HT1080 (cell line): ENCODE data around the gene CAPN11. TPM values are rescaled to one million over a fixed set of nuclear protein-coding genes. Genes with fewer than 3 reads are reported as not detected.
"Not testable (repeated sequence)": the region's sequence is repeated elsewhere in the genome, so short reads cannot be mapped to it uniquely, and the experiment has no call there.

Source experiments
- DNase-seq: peaks from one replicate; pipeline ENCODE4 v3.0.0-alpha.2; 2015; ENCODE audit warnings: low read depth
- small RNA-seq: library from RNA; depleted of rRNA; stranded (forward); fragments of <200 nt; gene quantifications from one replicate; pipeline ENCODE3, GENCODE V24; 2014
- total RNA-seq: library from RNA; depleted of rRNA; stranded (reverse); fragments of >200 nt; shearing (Covaris generic); gene quantifications from 2 replicates; pipeline ENCODE4 v1.2.3, GENCODE V29; 2014; rRNA removed

The CAPN11 gene
- total RNA-seq, 1 experiment from 2014 or later, result not detected

DNA sequence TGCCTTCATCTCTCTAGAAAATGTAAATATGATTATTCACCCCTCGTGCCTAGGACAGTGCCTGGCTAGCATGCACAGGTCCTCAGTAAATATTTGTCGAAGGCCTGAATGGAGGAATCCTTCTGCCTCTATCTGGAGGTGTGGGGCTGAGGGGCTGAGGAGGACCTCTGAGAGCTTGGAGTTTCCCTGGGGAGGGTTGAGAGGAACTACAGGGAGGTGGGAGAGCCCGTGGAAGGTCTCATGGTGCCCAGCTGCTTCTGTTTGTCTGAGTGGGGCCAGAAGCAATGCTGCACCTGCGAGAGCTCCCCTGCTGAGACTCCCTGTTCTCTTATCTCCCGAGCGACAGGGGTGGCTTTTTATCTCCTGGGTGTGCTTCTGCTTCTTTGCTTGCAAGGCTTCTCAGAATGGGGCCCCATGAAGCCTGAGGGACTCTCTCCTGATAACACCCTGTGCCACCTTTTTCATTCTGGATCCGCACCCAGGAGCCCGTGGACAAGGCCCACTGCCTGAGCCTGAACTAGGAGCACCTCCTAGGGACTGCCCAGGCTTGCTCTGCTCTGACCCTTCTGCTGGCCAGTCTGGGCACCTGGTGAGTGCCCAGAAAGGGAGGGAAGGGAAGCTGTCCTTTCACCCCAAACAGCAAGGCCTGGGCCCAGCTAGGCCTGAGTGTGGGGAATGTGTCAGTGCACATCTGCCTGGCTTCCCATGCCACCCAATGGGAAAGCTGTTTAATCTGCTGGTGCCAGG lies 67.1 kb downstream of the CAPN11 start:
- DNase-seq, result no peak

DNA sequence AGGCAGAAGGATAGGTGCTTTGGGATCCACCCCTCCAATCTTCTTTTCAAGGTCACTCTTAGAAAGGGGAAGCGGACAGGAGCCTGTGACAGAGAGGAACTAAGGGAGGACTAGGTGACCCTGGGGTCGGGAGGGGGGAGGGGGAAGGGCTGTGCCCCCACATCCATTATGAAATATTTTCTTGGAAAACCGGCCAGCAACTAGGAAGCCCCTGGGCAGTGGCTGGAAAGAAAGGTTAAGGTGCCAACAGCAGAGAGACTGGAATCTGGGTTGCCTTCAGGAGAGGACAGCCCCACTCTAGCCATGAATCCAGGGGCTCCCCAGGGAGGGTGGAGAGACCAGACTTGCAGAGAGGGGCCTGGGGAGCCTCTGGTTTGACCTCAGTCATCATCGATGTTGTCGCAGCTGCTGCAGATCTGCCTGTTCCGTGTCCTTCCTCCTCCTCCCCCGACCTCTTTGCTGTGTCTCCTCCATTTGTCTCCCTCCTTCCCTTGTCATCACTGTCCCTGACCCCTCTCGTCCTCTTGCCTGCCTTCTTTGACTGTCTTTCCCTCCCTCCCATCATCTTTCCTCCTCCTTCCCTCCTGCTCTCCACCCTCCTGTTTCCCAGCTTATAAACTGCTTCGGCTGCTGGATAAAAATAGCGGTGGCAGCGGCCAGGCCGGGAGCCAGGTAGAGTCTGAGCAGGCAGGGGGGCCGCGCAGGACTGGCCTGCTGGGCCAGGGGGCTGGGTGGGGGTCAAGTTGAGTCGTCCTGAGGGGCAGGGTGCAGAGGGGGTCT lies 67.9 kb downstream of the CAPN11 start:
- DNase-seq, result no peak

DNA sequence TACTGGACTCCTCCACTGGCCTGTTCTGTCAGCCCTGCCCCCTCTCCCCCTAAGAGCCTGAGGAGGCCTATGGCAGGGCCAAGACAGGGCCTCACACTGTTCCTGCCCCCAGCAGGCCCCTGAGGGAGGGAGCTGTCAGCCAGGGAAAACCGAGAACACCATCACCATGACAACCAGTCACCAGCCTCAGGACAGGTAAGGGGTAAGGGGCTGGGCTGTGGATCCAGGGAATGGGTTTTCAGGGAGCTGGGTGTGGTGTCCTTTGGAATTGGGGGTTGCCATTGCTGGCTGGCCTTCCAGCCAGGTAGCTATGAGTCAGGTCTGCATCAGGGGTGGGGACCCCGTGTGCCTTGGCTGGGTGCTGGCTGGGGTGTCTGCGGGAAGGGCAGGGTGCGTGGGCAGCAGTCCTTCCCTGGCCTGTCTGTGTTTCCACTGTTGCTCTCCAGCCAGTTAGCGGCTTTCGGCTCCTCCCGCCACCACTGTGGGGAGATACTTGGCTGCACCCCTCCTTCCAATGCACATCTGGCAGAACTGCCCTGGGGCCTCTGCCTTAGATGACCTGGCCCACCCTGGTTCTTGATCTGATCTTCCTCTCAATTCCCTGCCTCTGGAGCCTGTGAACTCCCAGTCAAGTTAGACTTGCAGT lies 68.7 kb downstream of the CAPN11 start:
- DNase-seq, result no peak

DNA sequence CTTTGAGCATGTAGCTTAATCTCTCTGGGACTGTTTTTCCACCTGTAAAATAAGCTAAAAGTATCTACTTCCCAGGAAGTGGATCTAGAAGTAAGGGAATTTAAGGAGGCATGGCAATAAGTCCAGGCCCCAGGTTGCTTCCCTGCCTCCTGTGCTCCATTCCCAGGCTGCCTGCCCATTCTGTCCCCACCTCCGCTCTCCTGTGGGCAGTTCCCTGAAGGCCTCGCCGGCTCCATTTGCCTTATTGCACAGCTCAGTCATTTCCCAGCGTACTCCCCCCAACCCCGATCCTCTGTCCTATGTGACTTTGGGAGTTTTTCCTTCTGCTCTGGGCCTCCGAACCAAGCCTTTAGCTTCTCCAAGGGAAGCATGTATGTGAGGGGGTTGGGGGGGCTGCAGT lies 69.4 kb downstream of the CAPN11 start:
- no peak for DNase-seq

DNA sequence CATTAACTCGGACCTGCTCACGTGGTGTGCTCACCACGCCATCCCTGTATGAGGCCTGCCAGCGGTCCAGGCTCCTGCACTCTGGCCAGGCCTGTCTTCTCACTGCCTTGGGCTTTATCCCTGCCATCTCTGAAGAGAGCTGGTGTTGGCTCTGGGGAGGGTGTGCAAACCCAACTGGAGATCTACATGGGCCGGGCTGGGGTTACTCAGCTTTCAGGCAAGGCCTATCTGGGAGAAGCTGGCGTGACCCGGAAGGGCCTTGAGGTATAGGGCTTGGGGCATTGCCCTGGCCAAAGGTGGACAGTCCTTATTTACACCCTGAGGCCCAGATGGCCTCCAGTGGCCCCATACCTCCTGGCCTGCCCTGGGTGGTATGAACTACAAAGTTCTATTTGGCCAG lies 69.8 kb downstream of the CAPN11 start:
- DNase-seq, result no peak

DNA sequence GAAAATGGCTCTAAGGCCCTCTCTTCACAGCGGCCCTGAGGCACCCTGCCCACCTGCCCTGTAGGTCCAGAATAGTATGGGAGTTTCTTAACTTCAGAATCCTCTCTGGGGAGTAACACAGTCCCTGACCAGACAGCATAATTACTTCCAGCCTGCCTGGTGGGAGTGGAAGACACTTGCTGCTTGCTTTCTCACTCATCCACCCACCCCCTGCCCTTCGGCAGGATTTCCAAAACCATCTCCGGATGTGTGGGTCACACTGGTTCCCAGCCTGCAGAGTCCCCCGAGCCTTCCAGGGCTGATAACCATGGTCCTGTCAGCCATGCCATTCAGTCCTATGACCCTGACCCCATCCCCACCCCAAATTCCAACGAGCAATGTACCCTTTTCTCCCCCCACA lies 70.2 kb downstream of the CAPN11 start:
- DNase-seq, result no peak

DNA sequence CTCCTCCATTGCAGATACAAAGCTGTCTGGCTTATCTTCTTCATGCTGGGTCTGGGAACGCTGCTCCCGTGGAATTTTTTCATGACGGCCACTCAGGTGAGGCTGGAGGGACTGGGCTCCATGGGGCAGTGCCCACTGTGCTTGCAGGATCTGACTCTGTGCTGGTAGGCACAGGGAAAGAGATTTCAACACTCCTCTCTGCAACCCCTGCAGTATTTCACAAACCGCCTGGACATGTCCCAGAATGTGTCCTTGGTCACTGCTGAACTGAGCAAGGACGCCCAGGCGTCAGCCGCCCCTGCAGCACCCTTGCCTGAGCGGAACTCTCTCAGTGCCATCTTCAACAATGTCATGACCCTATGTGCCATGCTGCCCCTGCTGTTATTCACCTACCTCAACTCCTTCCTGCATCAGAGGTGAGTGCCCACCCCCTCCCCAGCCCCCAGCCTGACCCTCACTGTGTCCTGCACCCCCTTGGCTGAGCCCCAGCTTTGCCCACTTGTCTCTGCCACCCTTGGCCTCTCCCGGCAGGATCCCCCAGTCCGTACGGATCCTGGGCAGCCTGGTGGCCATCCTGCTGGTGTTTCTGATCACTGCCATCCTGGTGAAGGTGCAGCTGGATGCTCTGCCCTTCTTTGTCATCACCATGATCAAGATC lies 70.9 kb downstream of the CAPN11 start:
- no peak for DNase-seq

DNA sequence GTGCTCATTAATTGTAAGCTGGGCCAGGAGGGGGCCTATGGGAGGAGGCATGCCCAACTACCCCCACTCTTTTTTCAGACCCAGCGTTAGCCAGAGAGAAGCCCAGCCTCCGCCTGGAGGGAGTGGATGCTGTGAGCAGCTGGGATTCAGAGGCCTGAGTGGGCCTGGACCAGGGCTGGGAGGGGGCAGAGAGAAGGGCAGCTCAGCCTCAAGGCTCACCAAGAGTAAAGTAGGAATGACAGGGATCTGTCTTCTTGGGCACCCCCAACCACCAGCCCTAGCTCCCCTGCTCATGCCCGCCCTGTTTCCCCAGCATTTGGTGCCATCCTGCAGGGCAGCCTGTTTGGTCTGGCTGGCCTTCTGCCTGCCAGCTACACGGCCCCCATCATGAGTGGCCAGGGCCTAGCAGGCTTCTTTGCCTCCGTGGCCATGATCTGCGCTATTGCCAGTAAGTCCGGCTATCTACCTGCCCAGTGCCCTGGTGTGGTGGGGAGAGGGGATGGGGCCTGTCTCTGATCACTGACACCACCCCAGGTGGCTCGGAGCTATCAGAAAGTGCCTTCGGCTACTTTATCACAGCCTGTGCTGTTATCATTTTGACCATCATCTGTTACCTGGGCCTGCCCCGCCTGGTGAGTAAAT lies 71.5 kb downstream of the CAPN11 start:
- DNase-seq, result no peak

DNA sequence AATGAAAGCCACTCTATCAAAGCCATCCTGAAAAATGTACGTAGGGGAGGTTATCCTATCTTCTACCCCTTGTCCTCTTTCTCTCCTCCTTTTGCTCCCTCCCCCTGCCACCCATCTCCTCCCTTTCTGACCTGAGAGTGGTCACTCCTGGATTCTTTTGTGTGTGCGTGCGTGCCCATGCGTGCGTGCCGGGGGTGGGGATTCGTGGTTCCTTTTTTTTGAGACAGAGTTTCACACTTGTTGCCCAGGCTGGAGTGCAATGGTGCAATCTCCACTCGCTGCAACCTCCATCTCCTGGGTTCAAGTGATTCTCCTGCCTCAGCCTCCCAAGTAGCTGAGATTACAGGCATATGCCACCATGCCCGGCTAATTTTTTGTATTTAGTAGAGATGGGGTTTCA lies 72.8 kb downstream of the CAPN11 start:
- DNase-seq, result not testable (repeated sequence)

DNA sequence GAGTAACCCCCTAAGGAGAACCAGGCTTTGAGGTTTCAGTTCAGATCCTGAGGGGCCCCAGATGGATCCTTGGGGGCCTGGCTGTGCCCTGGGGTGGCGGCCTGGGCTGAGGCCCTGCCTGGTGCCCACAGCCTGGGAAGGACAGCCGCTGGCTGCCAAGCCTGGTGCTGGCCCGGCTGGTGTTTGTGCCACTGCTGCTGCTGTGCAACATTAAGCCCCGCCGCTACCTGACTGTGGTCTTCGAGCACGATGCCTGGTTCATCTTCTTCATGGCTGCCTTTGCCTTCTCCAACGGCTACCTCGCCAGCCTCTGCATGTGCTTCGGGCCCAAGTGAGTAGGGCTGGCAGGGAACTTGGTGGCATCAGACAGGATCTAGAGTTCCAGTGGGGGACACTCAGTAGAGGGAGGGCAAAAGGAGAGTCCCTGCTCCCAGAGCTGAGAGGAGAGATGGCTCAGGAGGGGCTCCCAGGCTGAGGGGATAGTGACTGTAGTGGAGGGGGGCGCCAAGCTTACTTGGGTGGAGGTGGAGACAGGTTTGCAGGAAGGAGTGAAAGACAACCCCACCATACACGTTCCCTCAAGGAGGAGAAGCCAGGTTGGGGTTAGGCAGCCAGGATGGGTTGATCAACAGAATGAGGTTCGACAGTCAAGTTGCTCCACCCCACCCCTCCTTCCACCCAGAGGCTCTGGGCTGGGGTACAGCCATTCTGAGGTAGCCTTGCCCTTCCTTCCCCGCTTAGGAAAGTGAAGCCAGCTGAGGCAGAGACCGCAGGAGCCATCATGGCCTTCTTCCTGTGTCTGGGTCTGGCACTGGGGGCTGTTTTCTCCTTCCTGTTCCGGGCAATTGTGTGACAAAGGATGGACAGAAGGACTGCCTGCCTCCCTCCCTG lies 74.3 kb downstream of the CAPN11 start:
- DNase-seq, result no peak

DNA sequence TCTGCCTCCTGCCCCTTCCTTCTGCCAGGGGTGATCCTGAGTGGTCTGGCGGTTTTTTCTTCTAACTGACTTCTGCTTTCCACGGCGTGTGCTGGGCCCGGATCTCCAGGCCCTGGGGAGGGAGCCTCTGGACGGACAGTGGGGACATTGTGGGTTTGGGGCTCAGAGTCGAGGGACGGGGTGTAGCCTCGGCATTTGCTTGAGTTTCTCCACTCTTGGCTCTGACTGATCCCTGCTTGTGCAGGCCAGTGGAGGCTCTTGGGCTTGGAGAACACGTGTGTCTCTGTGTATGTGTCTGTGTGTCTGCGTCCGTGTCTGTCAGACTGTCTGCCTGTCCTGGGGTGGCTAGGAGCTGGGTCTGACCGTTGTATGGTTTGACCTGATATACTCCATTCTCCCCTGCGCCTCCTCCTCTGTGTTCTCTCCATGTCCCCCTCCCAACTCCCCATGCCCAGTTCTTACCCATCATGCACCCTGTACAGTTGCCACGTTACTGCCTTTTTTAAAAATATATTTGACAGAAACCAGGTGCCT lies 75.0 kb downstream of the CAPN11 start:
- no peak for DNase-seq

Small RNAs within 50 kb of the gene (small RNA-seq; reads per million reads assigned to genes)
- not detected for gene RN7SL811P

Other genes starting within 250 kb of the CAPN11 start
- gene MRPL14, start 31.4 kb upstream of the CAPN11 start, total RNA-seq, result 98.1 and 172 TPM in 2 replicates
- gene TMEM63B, start 31.3 kb upstream of the CAPN11 start, total RNA-seq, result 14.1 and 19.1 TPM in 2 replicates
- not detected in 2 replicates for gene MYMX, start 58.1 kb downstream of the CAPN11 start, total RNA-seq
- 55.2 and 78.8 TPM in 2 replicates for gene SLC29A1, start 64.8 kb downstream of the CAPN11 start, total RNA-seq
- 1,711 and 1,925 TPM in 2 replicates for gene HSP90AB1, start 88.3 kb downstream of the CAPN11 start, total RNA-seq
- gene SLC35B2, start 98.7 kb downstream of the CAPN11 start, total RNA-seq, result 123 and 127 TPM in 2 replicates
- 11.4 and 12.5 TPM in 2 replicates for gene NFKBIE, start 106.7 kb downstream of the CAPN11 start, total RNA-seq
- not detected in 2 replicates for gene TMEM151B, start 111.6 kb downstream of the CAPN11 start, total RNA-seq
- gene AARS2, start 154.5 kb downstream of the CAPN11 start, total RNA-seq, result 17.4 and 20.2 TPM in 2 replicates
- not detected in 2 replicates for gene SPATS1, start 183.8 kb downstream of the CAPN11 start, total RNA-seq
- 22.6 and 23.5 TPM in 2 replicates for gene CDC5L, start 228.9 kb downstream of the CAPN11 start, total RNA-seq